ENCODE measurements around the gene TMC7. TPM values are rescaled to one million over a fixed set of nuclear protein-coding genes. Genes with fewer than 3 reads are reported as not detected.
A peak's percentile ranks its signal among the peaks of the same experiment; 100 is the strongest.

TMC7 gene
- total and polyA plus RNA-seq, 2 of the 13 experiments (the other 11 are each of a cell fraction or from before 2014, with no cell fraction given): 1.2 to 5.1 TPM

- TF ChIP-seq KDM6A (CRISPR knock-in tag; IDR thresholded peaks at IDR 0.05; ENCODE audit: low read depth) (no peak), FOXJ3 (CRISPR knock-in tag; IDR thresholded peaks at IDR 0.05; ENCODE audit: borderline replicate concordance) (peak; percentile 77; the same call in 1 of the 2 replicates), U2AF1 (optimal IDR thresholded peaks at IDR 0.05; ENCODE audit: low read depth, low read length) (no peak), PAF1 (CRISPR knock-in tag; IDR thresholded peaks at IDR 0.05) (no peak), FOXO1 (CRISPR knock-in tag; IDR thresholded peaks at IDR 0.05) (0 out of 2 replicates have a peak, but pooled peaks have one; percentile 4), ZNF644 (CRISPR knock-in tag; IDR thresholded peaks at IDR 0.05; ENCODE audit: low read depth) (0 out of 2 replicates have a peak, but pooled peaks have one; percentile 16), THAP8 (CRISPR knock-in tag; IDR thresholded peaks at IDR 0.05; ENCODE audit: borderline replicate concordance) (no peak), RFX3 (CRISPR knock-in tag; IDR thresholded peaks at IDR 0.05) (no peak), FOSL2 (CRISPR knock-in tag; IDR thresholded peaks at IDR 0.05) (peak; percentile 49; the same call in 1 of the 2 replicates), ZNF652 (CRISPR knock-in tag; IDR thresholded peaks at IDR 0.05; ENCODE audit: borderline replicate concordance, low read depth) (no peak), FOXA1 (IDR thresholded peaks at IDR 0.05) (no peak), FOXA1 (CRISPR knock-in tag; IDR thresholded peaks at IDR 0.05) (no peak), ZNF746 (CRISPR knock-in tag; IDR thresholded peaks at IDR 0.05) (no peak), ZNF530 (CRISPR knock-in tag; IDR thresholded peaks at IDR 0.05; ENCODE audit: low read depth) (no peak), CREB1 (IDR thresholded peaks at IDR 0.05) (no peak), CREB1 (CRISPR knock-in tag; IDR thresholded peaks at IDR 0.05) (peak; percentile 47), PBX2 (CRISPR knock-in tag; IDR thresholded peaks at IDR 0.05) (no peak), POGZ (CRISPR knock-in tag; IDR thresholded peaks at IDR 0.05) (no peak), ZNF776 (CRISPR knock-in tag; IDR thresholded peaks at IDR 0.05) (no peak), HMG20A (CRISPR knock-in tag; IDR thresholded peaks at IDR 0.05; ENCODE audit: borderline replicate concordance) (no peak), ATF6 (CRISPR knock-in tag; conservative IDR thresholded peaks at IDR 0.05) (0 out of 2 replicates have a peak, but pooled peaks have one; percentile 53), NFE2L2 (IDR thresholded peaks at IDR 0.05; ENCODE audit: low read length) (no peak), SAFB2 (CRISPR knock-in tag; IDR thresholded peaks at IDR 0.05; ENCODE audit: borderline replicate concordance, low read depth) (no peak), ZKSCAN8 (CRISPR knock-in tag; IDR thresholded peaks at IDR 0.05; ENCODE audit: borderline replicate concordance) (peak; percentile 35; the same call in 1 of the 2 replicates)
- TF ChIP-seq, protein P1, sequence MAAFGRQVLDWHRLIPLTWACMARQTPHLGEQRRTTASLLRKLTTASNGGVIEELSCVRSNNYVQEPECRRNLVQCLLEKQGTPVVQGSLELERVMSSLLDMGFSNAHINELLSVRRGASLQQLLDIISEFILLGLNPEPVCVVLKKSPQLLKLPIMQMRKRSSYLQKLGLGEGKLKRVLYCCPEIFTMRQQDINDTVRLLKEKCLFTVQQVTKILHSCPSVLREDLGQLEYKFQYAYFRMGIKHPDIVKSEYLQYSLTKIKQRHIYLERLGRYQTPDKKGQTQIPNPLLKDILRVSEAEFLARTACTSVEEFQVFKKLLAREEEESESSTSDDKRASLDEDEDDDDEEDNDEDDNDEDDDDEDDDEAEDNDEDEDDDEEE (CRISPR knock-in tag; IDR thresholded peaks at IDR 0.05): no peak
- TF ChIP-seq, protein P2, sequence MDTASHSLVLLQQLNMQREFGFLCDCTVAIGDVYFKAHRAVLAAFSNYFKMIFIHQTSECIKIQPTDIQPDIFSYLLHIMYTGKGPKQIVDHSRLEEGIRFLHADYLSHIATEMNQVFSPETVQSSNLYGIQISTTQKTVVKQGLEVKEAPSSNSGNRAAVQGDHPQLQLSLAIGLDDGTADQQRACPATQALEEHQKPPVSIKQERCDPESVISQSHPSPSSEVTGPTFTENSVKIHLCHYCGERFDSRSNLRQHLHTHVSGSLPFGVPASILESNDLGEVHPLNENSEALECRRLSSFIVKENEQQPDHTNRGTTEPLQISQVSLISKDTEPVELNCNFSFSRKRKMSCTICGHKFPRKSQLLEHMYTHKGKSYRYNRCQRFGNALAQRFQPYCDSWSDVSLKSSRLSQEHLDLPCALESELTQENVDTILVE (CRISPR knock-in tag; IDR thresholded peaks at IDR 0.05): 0 out of 2 replicates have a peak, but pooled peaks have one; percentile 32
Observed at GRCh38 chr16:19110537-19111360, 127.0 kb downstream of the TMC7 start (continued).
